GM12872 (cell line): Measurements from ENCODE around the gene DDOST.

Source experiments
- TF ChIP-seq, protein P1 (sequence below): IDR thresholded peaks from 3 replicates; pipeline ENCODE4 v1.5.1; 2011; ENCODE audit warnings: low read depth, mild to moderate bottlenecking, low read length, moderate library complexity; ENCODE audit not compliant: insufficient read depth

Gene DDOST

DNA sequence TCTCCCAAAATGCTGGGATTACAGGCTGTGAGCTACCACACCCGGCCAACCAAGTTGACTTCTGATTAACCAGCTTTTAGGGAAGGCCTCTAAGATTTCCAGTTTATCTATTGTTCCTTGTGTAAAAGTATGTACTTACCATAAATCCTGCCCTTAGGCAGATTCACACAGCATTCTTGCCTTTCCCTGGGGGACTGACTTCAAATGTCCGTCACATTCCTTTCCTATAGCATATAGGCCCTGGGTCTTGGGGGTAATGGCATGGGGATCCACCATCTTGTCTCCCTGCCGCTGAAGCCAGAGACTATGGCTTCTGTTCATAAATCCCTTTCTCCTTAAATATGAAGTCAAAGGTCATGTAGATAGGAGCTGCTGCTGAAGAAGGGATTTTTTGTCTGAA lies 28.8 kb downstream of the DDOST start:
- TF ChIP-seq, protein P1, sequence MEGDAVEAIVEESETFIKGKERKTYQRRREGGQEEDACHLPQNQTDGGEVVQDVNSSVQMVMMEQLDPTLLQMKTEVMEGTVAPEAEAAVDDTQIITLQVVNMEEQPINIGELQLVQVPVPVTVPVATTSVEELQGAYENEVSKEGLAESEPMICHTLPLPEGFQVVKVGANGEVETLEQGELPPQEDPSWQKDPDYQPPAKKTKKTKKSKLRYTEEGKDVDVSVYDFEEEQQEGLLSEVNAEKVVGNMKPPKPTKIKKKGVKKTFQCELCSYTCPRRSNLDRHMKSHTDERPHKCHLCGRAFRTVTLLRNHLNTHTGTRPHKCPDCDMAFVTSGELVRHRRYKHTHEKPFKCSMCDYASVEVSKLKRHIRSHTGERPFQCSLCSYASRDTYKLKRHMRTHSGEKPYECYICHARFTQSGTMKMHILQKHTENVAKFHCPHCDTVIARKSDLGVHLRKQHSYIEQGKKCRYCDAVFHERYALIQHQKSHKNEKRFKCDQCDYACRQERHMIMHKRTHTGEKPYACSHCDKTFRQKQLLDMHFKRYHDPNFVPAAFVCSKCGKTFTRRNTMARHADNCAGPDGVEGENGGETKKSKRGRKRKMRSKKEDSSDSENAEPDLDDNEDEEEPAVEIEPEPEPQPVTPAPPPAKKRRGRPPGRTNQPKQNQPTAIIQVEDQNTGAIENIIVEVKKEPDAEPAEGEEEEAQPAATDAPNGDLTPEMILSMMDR = no peak

DNA sequence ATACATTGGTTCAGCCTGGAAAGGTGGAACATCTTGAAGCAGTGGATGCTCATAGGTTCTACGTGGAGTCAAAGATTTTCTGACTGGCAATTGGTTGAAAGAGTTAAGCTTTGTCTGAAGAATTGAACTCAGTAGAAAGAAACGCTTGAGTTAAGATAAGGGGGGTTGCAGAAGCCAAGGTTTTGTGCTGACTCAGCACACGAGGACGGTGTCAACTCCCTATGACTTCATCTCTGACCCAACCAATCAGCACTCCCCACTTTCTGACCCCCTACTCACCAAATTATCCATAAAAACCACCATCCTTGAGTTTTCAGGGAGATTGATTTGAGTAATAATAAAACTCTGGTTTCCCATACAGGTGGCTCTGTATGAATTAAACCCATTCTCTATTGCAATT lies 30.4 kb downstream of the DDOST start:
- TF ChIP-seq, protein P1 = no peak

DNA sequence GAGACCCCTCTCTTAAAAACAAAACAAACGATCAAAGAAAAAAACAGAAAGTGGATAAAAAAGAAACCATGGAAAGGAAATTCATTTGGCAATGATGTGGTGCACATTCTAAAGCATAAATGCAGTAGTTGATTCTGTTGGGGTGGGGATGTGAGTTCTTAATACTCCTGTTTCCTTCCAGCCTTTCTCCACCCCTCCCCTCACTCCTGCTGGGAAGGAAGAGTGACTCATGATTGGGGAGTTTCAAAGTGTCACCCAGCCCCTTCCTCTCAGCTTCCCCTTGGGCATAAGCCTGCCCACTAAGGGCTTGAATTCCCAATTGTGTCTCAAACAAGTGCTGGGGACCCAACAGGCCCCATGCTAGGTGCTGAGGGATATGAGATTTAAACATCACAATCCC lies 34.6 kb downstream of the DDOST start:
- TF ChIP-seq, protein P1 = no peak

DNA sequence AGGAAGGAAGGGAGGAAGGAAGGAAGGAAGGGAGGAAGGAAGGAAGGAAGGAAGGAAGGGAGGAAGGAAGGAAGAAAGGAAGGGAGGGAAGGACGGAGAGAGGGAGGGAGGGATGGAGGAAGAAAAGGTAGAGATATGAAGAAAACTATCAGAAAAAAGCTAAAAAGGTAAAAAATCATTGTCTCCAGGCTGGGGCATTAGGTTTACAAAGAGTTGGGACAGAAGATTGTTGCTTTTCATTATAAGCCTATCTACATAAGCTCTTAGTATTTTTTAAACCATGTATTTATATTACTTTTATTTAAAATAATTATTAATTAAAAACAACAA lies 35.1 kb downstream of the DDOST start:
- TF ChIP-seq, protein P1 = no peak

DNA sequence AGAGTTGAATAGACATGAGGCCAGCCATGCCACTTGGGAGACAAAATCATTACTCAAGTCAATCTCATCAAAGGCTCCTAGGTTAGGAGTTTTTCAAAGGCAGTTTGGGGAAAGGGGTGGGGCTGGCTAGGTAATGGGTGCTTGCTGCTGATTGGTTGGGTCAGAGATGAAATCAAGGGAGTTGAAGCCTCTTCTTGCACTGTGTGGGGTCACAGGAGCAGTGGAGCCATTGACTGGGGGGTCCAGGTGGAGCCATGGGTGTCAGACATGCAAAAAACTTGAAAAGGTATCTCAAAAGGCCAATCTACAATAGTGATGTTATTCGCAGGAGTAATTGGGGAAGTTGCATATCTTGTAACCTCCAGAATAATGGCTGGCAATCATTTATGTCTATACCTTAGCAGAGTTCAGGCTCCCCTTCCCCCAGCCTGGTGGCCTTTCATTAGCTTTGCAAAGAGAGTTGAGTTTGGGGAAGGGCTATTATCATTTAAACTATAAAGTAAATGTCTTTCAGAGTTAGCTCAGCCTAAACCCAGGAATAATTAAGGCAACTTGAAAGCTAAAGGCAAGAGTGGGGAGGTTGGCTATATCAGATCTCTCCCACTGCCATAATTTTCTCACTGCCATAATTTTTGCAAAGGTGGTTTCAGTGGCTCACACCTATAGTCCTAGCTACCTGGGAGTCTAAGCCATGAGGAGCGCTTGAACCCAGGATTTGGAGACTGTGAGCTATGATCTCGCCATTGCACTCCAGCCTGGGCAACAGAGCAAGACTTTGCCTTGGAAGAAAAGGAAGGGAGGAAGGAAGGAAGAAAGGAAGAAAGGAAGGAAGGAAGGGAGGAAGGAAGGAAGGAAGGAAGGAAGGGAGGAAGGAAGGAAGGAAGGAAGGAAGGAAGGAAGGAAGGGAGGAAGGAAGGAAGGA lies 35.7 kb downstream of the DDOST start:
- TF ChIP-seq, protein P1 = no peak

DNA sequence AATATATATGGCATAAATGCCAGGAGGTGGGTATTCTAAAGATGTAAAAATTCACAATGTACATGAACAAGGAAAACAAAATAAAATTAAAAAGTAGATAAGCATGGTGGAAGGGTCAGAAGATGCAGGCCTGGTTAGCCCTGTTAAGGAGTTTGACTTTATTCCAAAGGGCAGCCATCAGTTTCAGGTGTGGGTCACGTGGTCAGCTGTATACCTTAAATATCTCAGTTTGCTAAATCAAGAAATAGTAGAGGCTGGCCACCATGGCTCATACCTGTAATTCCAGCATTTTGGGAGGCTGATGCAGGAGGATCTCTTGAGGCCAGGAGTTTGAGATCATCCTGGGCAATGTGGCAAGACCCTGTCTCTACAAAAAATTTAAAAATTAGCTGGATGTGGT lies 36.5 kb downstream of the DDOST start:
- TF ChIP-seq, protein P1 = no peak

DNA sequence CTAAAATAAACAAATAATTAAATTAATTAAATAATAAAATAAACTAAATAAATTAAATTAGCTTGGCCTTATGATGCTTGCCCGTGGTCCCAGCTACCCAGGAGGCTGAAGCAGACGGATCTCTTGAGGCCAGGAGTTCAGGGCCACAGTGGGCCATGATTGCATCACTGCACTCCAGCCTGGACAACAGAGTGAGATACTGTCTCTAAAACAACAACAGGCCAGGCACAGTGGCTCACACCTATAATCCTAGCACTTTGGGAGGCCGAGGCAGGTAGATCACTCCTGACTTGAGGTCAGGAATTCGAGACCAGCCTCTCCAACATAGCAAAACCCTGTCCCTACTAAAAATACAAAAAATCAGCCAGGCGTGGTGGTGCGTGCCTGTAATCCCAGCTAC lies 40.2 kb downstream of the DDOST start:
- TF ChIP-seq, protein P1 = no peak
